SK-N-SH (cell line): ENCODE measurements around the gene TRPM6. TPM values are rescaled to one million over a fixed set of nuclear protein-coding genes. Genes with fewer than 3 reads are reported as not detected.
"Not testable (repeated sequence)": the region's sequence is repeated elsewhere in the genome, so short reads cannot be mapped to it uniquely, and the experiment has no call there.

ENCODE experiments used
- CTCF ChIA-PET: fragments of 300-600, 350-600 bp; formaldehyde crosslinking; extraction: SDS; loops from one replicate; lab custom pipeline; 2021; lab: Yijun Ruan, JAX
- POLR2A ChIA-PET: fragments of 350-600 bp; sonication (Branson Sonifier 250); formaldehyde crosslinking; extraction: SDS; loops from one replicate; lab custom pipeline; 2020; ENCODE audit warnings: antibody characterized with exemption, inconsistent platforms; lab: Yijun Ruan, JAX
- DNase-seq: peaks from one replicate; pipeline ENCODE4 v3.0.0; 2012
- H2AFZ ChIP-seq: fragments of 200-600 bp; sonication (generic); 2 replicates; pipeline ENCODE4 v1.8.1; 2016; ENCODE audit warnings: antibody characterized with exemption, mild to moderate bottlenecking, low read depth
- H3F3A ChIP-seq: fragments of 200-600 bp; sonication (generic); replicated peaks from 2 replicates; pipeline ENCODE3; 2016; ENCODE audit warnings: antibody characterized with exemption, mild to moderate bottlenecking; ENCODE audit not compliant: insufficient read depth
- H3K27ac ChIP-seq, 2 experiments: fragments of 200-500 bp in 1 of 2; fragments of 200-600 bp in 1 of 2; sonication (Bioruptor generic) in 1 of 2; sonication (generic), shearing (Covaris generic) in 1 of 2; 2 replicates each; pipeline versions ENCODE4 v1.5.1 to v1.6.1; 2014 to 2016; ENCODE audit warnings: low read depth in 2 of 2, inconsistent platforms in 1 of 2, low read length in 1 of 2, mild to moderate bottlenecking in 1 of 2, mixed read lengths in 1 of 2
- H3K27me3 ChIP-seq: fragments of 200-600 bp; sonication (generic), shearing (Covaris generic); 2 replicates; pipeline ENCODE4 v1.6.1; 2016; ENCODE audit warnings: mixed run types; ENCODE audit not compliant: insufficient read depth
- H3K36me3 ChIP-seq, 2 experiments: fragments of 200-500 bp in 1 of 2; fragments of 200-600 bp in 1 of 2; sonication (Bioruptor generic) in 1 of 2; sonication (generic) in 1 of 2; replicated peaks in 1 of 2; 2 replicates each; pipeline versions ENCODE3 to v1.5.1; 2014 to 2016; ENCODE audit warnings: low read length in 1 of 2, mild to moderate bottlenecking in 1 of 2; ENCODE audit not compliant: insufficient read depth in 2 of 2, control insufficient read depth in 1 of 2
- H3K4me1 ChIP-seq, 2 experiments: fragments of 200-500 bp in 1 of 2; fragments of 200-600 bp in 1 of 2; sonication (Bioruptor generic) in 1 of 2; sonication (generic), shearing (Covaris generic) in 1 of 2; 2 replicates each; pipeline versions ENCODE4 v1.5.1 to v1.6.1; 2014 to 2016; ENCODE audit warnings: low read depth in 1 of 2, low read length in 1 of 2, mixed run types in 1 of 2; ENCODE audit not compliant: insufficient read depth in 2 of 2, control insufficient read depth in 1 of 2
- H3K4me2 ChIP-seq: fragments of 200-600 bp; sonication (generic), shearing (Covaris generic); 2 replicates; pipeline ENCODE4 v1.6.1; 2017; ENCODE audit warnings: mixed run types
- H3K4me3 ChIP-seq, 2 experiments: fragments of 200-500 bp in 1 of 2; fragments of 200-600 bp in 1 of 2; sonication (Bioruptor generic) in 1 of 2; sonication (generic), shearing (Covaris generic) in 1 of 2; 2 replicates each; pipeline versions ENCODE4 v1.5.1 to v1.8.1; 2014 to 2016; ENCODE audit warnings: low read depth in 2 of 2, inconsistent platforms in 1 of 2, low read length in 1 of 2, mild to moderate bottlenecking in 1 of 2, mixed read lengths in 1 of 2, moderate library complexity in 1 of 2
- H3K79me2 ChIP-seq: fragments of 200-600 bp; sonication (generic); 2 replicates; pipeline ENCODE4 v1.8.1; 2017; ENCODE audit warnings: mild to moderate bottlenecking; ENCODE audit not compliant: insufficient read depth
- H3K9ac ChIP-seq: fragments of 200-600 bp; sonication (generic); 2 replicates; pipeline ENCODE4 v1.6.1; 2017; ENCODE audit warnings: mixed run types
- H3K9me2 ChIP-seq: fragments of 200-600 bp; sonication (generic); 2 replicates; pipeline ENCODE4 v1.6.1; 2017; ENCODE audit warnings: mixed run types
- H3K9me3 ChIP-seq: fragments of 200-600 bp; sonication (generic); 2 replicates; pipeline ENCODE4 v1.6.1; 2017; ENCODE audit warnings: mixed run types, mild to moderate bottlenecking, moderate library complexity
- H4K20me1 ChIP-seq: fragments of 200-600 bp; sonication (generic); 2 replicates; pipeline ENCODE4 v1.6.1; 2017; ENCODE audit warnings: mild to moderate bottlenecking, mixed run types; ENCODE audit not compliant: insufficient read depth
- CHD2 ChIP-seq: fragments of 150-350 bp; IDR thresholded peaks from 2 replicates; pipeline ENCODE4 v1.6.1; 2018; ENCODE audit warnings: low read length; ENCODE audit not compliant: partially characterized antibody
- ELF1 ChIP-seq: IDR thresholded peaks from 2 replicates; pipeline ENCODE4 v1.4.0; 2012
- EP300 ChIP-seq, 2 experiments: IDR thresholded peaks; 2 replicates each; pipeline versions ENCODE4 v1.4.0 to v1.6.1; 2012; ENCODE audit warnings: borderline replicate concordance in 1 of 2, low read depth in 1 of 2, low read length in 1 of 2
- EZH2phosphoT487 ChIP-seq: fragments of 200-600 bp; sonication (generic); IDR thresholded peaks from 2 replicates; pipeline ENCODE4 v1.6.1; 2017; ENCODE audit warnings: low read depth, mixed run types, mild to moderate bottlenecking, antibody characterized with exemption, moderate library complexity, borderline replicate concordance
- FOXJ3 ChIP-seq: sonication (generic); formaldehyde crosslinking; IDR thresholded peaks from 2 replicates; pipeline ENCODE4 v1.5.1; 2020; ENCODE audit warnings: mild to moderate bottlenecking, missing genetic modification reagents
- GABPA ChIP-seq: IDR thresholded peaks from 2 replicates; pipeline ENCODE4 v1.4.0; 2012; ENCODE audit warnings: low read depth, mild to moderate bottlenecking
- RAD21 ChIP-seq: IDR thresholded peaks from 2 replicates; pipeline ENCODE4 v1.6.1; 2012; ENCODE audit warnings: mild to moderate bottlenecking, low read length
- SIN3A ChIP-seq: IDR thresholded peaks from 2 replicates; pipeline ENCODE4 v1.6.1; 2012; ENCODE audit warnings: low read depth, mild to moderate bottlenecking, low read length, moderate library complexity, borderline replicate concordance
- SMC3 ChIP-seq: IDR thresholded peaks from 2 replicates; pipeline ENCODE4 v1.6.1; 2012; ENCODE audit warnings: low read depth, low read length, improper control_type of control experiment
- TEAD4 ChIP-seq: IDR thresholded peaks from 2 replicates; pipeline ENCODE4 v1.4.0; 2012; ENCODE audit warnings: mild to moderate bottlenecking, borderline replicate concordance; ENCODE audit not compliant: insufficient read depth
- YY1 ChIP-seq: IDR thresholded peaks from 2 replicates; pipeline ENCODE4 v1.4.0; 2012; ENCODE audit warnings: low read depth, mild to moderate bottlenecking
- WGBS: methylation state at CpG from one replicate; pipeline ENCODE4 v1.1.6; 2017; ENCODE audit warnings: low lambda C conversion rate; 5-methylcytosine and 5-hydroxymethylcytosine counted together
- polyA plus RNA-seq, 3 experiments: library from polyadenylated mRNA; depleted of rRNA; stranded (reverse); fragments of >200 nt; gene quantifications; 2 replicates each; pipeline ENCODE4 v1.2.3, GENCODE V29; 2012
- TF ChIP-seq, protein P1 (sequence below): IDR thresholded peaks from 2 replicates; pipeline ENCODE4 v1.4.0; 2012; ENCODE audit warnings: low read depth, borderline replicate concordance
- TF ChIP-seq, protein P2 (sequence below): fragments of 150-350 bp; IDR thresholded peaks from 2 replicates; pipeline ENCODE4 v1.6.1; 2017; ENCODE audit warnings: antibody characterized with exemption, low read length, low read depth, borderline replicate concordance
- TF ChIP-seq, protein P3 (sequence below): fragments of 200-600 bp; sonication (generic); IDR thresholded peaks from 2 replicates; pipeline ENCODE4 v1.6.1; 2017; ENCODE audit warnings: antibody characterized with exemption, mild to moderate bottlenecking, moderate library complexity

TRPM6 gene
- polyA plus RNA-seq, 1 of the 3 experiments (the other 2 are of a cell fraction), result 0.03 TPM

DNA sequence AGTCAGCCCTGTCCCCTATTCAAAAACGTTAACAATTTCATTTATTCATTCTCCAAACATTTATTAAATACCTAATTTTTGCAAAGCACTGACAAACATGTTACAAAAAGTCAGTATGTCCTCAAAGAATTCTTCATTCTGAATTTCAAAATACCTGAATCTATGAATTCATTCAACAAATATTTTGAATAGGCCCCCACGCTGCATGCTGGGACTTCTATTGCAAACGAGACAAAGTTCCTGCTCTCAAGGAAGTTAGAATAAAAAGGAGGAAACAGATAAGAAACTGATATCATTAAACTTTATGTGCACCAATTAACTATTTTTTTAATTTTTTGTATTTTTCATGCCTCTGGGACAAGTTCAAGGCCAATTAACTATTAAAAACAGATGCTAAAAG lies 26.6 kb downstream of the TRPM6 start:
- TF ChIP-seq, protein P1, sequence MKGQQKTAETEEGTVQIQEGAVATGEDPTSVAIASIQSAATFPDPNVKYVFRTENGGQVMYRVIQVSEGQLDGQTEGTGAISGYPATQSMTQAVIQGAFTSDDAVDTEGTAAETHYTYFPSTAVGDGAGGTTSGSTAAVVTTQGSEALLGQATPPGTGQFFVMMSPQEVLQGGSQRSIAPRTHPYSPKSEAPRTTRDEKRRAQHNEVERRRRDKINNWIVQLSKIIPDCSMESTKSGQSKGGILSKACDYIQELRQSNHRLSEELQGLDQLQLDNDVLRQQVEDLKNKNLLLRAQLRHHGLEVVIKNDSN, result no peak
- TF ChIP-seq EZH2phosphoT487 (no peak), EP300 (IDR thresholded peaks at IDR 0.05; ENCODE audit: borderline replicate concordance in 1 of 2, low read depth in 1 of 2, low read length in 1 of 2) (no peak), CHD2 (no peak), RAD21 (no peak), ELF1 (no peak), FOXJ3 (no peak), GABPA (no peak)
- TF ChIP-seq, protein P2, sequence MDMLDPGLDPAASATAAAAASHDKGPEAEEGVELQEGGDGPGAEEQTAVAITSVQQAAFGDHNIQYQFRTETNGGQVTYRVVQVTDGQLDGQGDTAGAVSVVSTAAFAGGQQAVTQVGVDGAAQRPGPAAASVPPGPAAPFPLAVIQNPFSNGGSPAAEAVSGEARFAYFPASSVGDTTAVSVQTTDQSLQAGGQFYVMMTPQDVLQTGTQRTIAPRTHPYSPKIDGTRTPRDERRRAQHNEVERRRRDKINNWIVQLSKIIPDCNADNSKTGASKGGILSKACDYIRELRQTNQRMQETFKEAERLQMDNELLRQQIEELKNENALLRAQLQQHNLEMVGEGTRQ, result no peak
- peaks cover 5% of the 10 kb centered on the region; the same call in 1 of the 2 replicates for H3K27me3 ChIP-seq
- no peak for DNase-seq
- POLR2A ChIA-PET, result no interaction called here
- H3K79me2 ChIP-seq, result no peaks in the 10 kb centered on the region
- H3K27ac ChIP-seq, result no peak overlapping the region
- no peaks in the 10 kb centered on the region for H4K20me1 ChIP-seq
- CTCF ChIA-PET, result interaction anchor here (1.0 kb wide), 1 partner anchor 91 kb away, joined by 3 read pairs; no protein-coding TSS in a partner anchor
- H3K4me1 ChIP-seq, result no peaks in the 10 kb centered on the region
- H3K4me2 ChIP-seq, result no peak overlapping the region
- no peaks in the 10 kb centered on the region for H3F3A ChIP-seq
- 17% methylated on average over 3 of the region's 3 CpGs for WGBS
- H3K9me2 ChIP-seq, result no peaks in the 10 kb centered on the region
- H3K9ac ChIP-seq, result no peak overlapping the region
- H3K9me3 ChIP-seq, result no peaks in the 10 kb centered on the region
- H2AFZ ChIP-seq, result no peak overlapping the region
- H3K36me3 ChIP-seq, result no peaks in the 10 kb centered on the region
- no peak overlapping the region for H3K4me3 ChIP-seq

DNA sequence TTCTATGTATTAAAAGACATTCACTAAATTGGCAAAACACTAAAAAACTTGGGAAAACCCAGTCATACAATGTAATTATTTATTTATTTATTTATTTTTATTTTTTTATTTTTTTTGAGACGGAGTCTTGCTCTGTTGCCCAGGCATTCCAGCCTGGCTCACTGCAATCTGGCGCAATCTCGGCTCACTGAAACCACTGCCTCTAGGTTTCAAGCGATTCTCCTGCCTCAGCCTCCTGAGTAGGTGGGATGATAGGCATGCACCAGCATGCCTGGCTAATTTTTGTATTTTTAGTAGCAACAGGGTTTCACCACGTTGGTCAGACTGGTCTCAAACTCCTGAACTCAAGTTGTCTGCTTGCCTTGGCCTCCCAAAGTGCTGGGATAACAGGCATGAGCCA lies 27.5 kb downstream of the TRPM6 start:
- H3K36me3 ChIP-seq, H3K4me3 ChIP-seq, H3K27ac ChIP-seq, POLR2A ChIA-PET, H2AFZ ChIP-seq, H3K9me3 ChIP-seq, H3K79me2 ChIP-seq, H4K20me1 ChIP-seq, H3K9ac ChIP-seq, H3K9me2 ChIP-seq, H3K27me3 ChIP-seq, CTCF ChIA-PET, H3F3A ChIP-seq, DNase-seq, H3K4me2 ChIP-seq, H3K4me1 ChIP-seq: not testable (repeated sequence)
- WGBS, result 42% methylated on average over 5 of the region's 5 CpGs

DNA sequence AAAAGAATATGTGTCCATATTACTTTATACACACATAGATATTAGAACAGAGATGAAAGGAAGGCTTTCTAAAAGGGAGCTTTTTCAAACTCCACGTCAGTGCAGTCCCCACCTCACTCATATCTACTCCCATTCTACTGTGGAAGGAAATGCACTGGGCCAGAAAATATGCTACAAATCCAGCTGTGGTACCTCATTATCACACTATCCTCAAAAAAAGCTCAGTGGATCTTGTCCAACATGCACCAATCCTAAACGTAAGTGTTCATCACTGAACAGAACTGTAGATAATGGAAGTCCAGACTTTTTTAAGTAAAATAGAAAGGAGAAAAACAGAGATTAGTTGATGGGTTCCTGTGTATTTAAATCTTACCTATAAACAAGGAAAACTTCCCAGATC lies 27.9 kb downstream of the TRPM6 start:
- CTCF ChIA-PET, result no interaction called here
- Histone ChIP-seq H3K27ac (no peak overlapping the region), H3K4me1 (no peaks in the 10 kb centered on the region), H2AFZ (no peak overlapping the region), H3K36me3 (no peaks in the 10 kb centered on the region), H4K20me1 (no peaks in the 10 kb centered on the region), H3K27me3 (no peaks in the 10 kb centered on the region; the same call in 1 of the 2 replicates), H3K9me2 (no peaks in the 10 kb centered on the region), H3F3A (no peaks in the 10 kb centered on the region), H3K9ac (no peak overlapping the region), H3K4me2 (no peak overlapping the region), H3K9me3 (no peaks in the 10 kb centered on the region), H3K79me2 (no peaks in the 10 kb centered on the region), H3K4me3 (no peak overlapping the region)
- no peak for DNase-seq
- TF ChIP-seq EZH2phosphoT487, result no peak
- TF ChIP-seq, protein P1, result no peak
- TF ChIP-seq SMC3, result no peak
- no peak for TF ChIP-seq YY1
- TF ChIP-seq SIN3A, result no peak
- TF ChIP-seq, protein P3, sequence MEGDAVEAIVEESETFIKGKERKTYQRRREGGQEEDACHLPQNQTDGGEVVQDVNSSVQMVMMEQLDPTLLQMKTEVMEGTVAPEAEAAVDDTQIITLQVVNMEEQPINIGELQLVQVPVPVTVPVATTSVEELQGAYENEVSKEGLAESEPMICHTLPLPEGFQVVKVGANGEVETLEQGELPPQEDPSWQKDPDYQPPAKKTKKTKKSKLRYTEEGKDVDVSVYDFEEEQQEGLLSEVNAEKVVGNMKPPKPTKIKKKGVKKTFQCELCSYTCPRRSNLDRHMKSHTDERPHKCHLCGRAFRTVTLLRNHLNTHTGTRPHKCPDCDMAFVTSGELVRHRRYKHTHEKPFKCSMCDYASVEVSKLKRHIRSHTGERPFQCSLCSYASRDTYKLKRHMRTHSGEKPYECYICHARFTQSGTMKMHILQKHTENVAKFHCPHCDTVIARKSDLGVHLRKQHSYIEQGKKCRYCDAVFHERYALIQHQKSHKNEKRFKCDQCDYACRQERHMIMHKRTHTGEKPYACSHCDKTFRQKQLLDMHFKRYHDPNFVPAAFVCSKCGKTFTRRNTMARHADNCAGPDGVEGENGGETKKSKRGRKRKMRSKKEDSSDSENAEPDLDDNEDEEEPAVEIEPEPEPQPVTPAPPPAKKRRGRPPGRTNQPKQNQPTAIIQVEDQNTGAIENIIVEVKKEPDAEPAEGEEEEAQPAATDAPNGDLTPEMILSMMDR, result no peak
- no peak for TF ChIP-seq TEAD4
- whole genome bisulfite sequencing, result 20% methylated on average over 2 of the region's 2 CpGs
- POLR2A ChIA-PET, result interaction anchor here (0.7 kb wide), 1 partner anchor 17 kb away, joined by 5 read pairs; no protein-coding TSS in a partner anchor
